Endothelial cell of umbilical vein (primary cell): ENCODE measurements around the gene MRPS27. TPM values are rescaled to one million over a fixed set of nuclear protein-coding genes. Genes with fewer than 3 reads are reported as not detected.
A peak's percentile ranks its signal among the peaks of the same experiment; 100 is the strongest.

ENCODE experiments used
- BruUV-seq: library from RNA; stranded (reverse); fragments of 400-500 nt; replicated peaks from 2 replicates; lab custom pipeline; 2021; lab: Mats Ljungman, UMichigan
- CTCF ChIA-PET: fragments of 300-600, 350-600 bp; sonication (Branson Sonifier 250); formaldehyde crosslinking; loops from one replicate; lab custom pipeline; 2021; ENCODE audit warnings: antibody characterized with exemption, inconsistent platforms; lab: Charles Lee
- POLR2A ChIA-PET: fragments of 300-600, 350-600 bp; sonication (Branson Sonifier 250); formaldehyde crosslinking; loops from one replicate; lab custom pipeline; 2021; ENCODE audit warnings: antibody characterized with exemption, inconsistent platforms; lab: Charles Lee
- DNase-seq: peaks from one replicate; pipeline ENCODE4 v3.0.0-alpha.2; 2011; ENCODE audit warnings: low read depth, low spot score
- FAIRE-seq: peaks from 2 replicates; lab custom pipeline; 2011; peaks lifted over from hg19 to GRCh38; lab: Jason Lieb, UNC
- H2AFZ ChIP-seq: 2 replicates; pipeline ENCODE4 v1.6.0; 2012; ENCODE audit warnings: low read depth, low read length, control low read depth, inconsistent platforms
- H3K27ac ChIP-seq: 2 replicates; pipeline ENCODE4 v1.5.1; 2011; ENCODE audit warnings: low read depth, mild to moderate bottlenecking, control low read depth, low read length, moderate library complexity; ENCODE audit not compliant: insufficient read depth
- H3K27me3 ChIP-seq, 2 experiments: 2 replicates each; pipeline versions ENCODE4 v1.6.0 to v1.6.1; 2011; ENCODE audit warnings: low read length in 2 of 2, mixed read lengths in 1 of 2; ENCODE audit not compliant: control insufficient read depth in 2 of 2, insufficient read depth in 2 of 2
- H3K36me3 ChIP-seq, 2 experiments: 2 replicates in 1 of 2; 3 replicates in 1 of 2; pipeline ENCODE4 v1.5.1; 2011; ENCODE audit warnings: low read length in 2 of 2, mild to moderate bottlenecking in 1 of 2, moderate library complexity in 1 of 2; ENCODE audit not compliant: control insufficient read depth in 2 of 2, insufficient read depth in 2 of 2; ENCODE audit errors: extremely low read depth in 1 of 2
- H3K4me1 ChIP-seq: 3 replicates; pipeline ENCODE4 v1.5.1; 2011; ENCODE audit warnings: mild to moderate bottlenecking, low read length; ENCODE audit not compliant: control insufficient read depth, insufficient read depth; ENCODE audit errors: extremely low read depth
- H3K4me2 ChIP-seq: 2 replicates; pipeline ENCODE4 v1.6.1; 2011; ENCODE audit warnings: low read length, control low read depth, mixed read lengths; ENCODE audit not compliant: insufficient read depth
- H3K4me3 ChIP-seq, 3 experiments: fragments of 200-600 bp in 1 of 3; sonication (generic), shearing (Covaris generic) in 1 of 3; replicated peaks in 1 of 3; 2 replicates each; pipeline ENCODE4 v1.5.1; 2011 to 2016; ENCODE audit warnings: control low read depth in 3 of 3, low read length in 3 of 3, mild to moderate bottlenecking in 2 of 3, inconsistent platforms in 1 of 3, low read depth in 1 of 3, moderate library complexity in 1 of 3; ENCODE audit not compliant: insufficient read depth in 1 of 3
- H3K79me2 ChIP-seq: 2 replicates; pipeline ENCODE4 v1.6.0; 2012; ENCODE audit warnings: low read length, inconsistent platforms; ENCODE audit not compliant: control insufficient read depth, insufficient read depth
- H3K9ac ChIP-seq: replicated peaks from 2 replicates; pipeline ENCODE3; 2011; ENCODE audit warnings: low read length, control low read depth; ENCODE audit not compliant: insufficient read depth; ENCODE audit errors: extremely low read depth
- H3K9me1 ChIP-seq: replicated peaks from 3 replicates; pipeline ENCODE4 v1.6.0; 2011; ENCODE audit warnings: mild to moderate bottlenecking, low read length; ENCODE audit not compliant: control insufficient read depth, insufficient read depth; ENCODE audit errors: extremely low read depth
- H3K9me3 ChIP-seq: replicated peaks from 2 replicates; pipeline ENCODE4 v1.5.1; 2012; ENCODE audit warnings: low read length, inconsistent platforms; ENCODE audit not compliant: control insufficient read depth, insufficient read depth
- H4K20me1 ChIP-seq: replicated peaks from 2 replicates; pipeline ENCODE3; 2011; ENCODE audit warnings: mild to moderate bottlenecking, low read length; ENCODE audit not compliant: control insufficient read depth, insufficient read depth; ENCODE audit errors: extremely low read depth
- CTCF ChIP-seq, 2 donors: IDR thresholded peaks; 1 replicate in 1 of 2; 2 replicates in 1 of 2; pipeline ENCODE4 v1.5.1; 2011; ENCODE audit warnings: low read length in 2 of 2, mild to moderate bottlenecking in 2 of 2, moderate library complexity in 2 of 2, control low read depth in 1 of 2, inconsistent platforms in 1 of 2, low read depth in 1 of 2; ENCODE audit not compliant: insufficient read depth in 1 of 2; ENCODE audit errors: extremely low read depth in 1 of 2
- GATA2 ChIP-seq: IDR thresholded peaks from 2 replicates; pipeline ENCODE4 v1.7.0; 2011; ENCODE audit warnings: low read depth, mild to moderate bottlenecking, moderate library complexity, mixed read lengths, low read length; ENCODE audit not compliant: insufficient read length, insufficient read depth
- JUN ChIP-seq: IDR thresholded peaks from 2 replicates; pipeline ENCODE4 v1.6.1; 2011; ENCODE audit warnings: borderline replicate concordance, low read depth; ENCODE audit not compliant: insufficient read length, insufficient read depth
- MYC ChIP-seq: IDR thresholded peaks from one replicate; pipeline ENCODE4 v1.6.1; 2011; ENCODE audit warnings: mild to moderate bottlenecking, low read depth, low read length
- POLR2A ChIP-seq: IDR thresholded peaks from 2 replicates; pipeline ENCODE4 v1.6.1; 2012; ENCODE audit warnings: low read depth, mild to moderate bottlenecking, control low read depth, low read length
- POLR2AphosphoS5 ChIP-seq: IDR thresholded peaks from 2 replicates; pipeline ENCODE4 v1.6.1; 2012; ENCODE audit warnings: low read depth, mild to moderate bottlenecking, control low read depth, low read length, moderate library complexity; ENCODE audit not compliant: insufficient read depth
- dilution Hi-C: fragments of 300-500 bp; cut with MboI; formaldehyde crosslinking; loops from one replicate; pipeline ENCODE4 v1.15.0; 2019; ENCODE audit warnings: low sequenced_read_pairs; ENCODE audit not compliant: extremely low pct_ligation_motif_present
- intact Hi-C: fragments of 100-400 bp; cut with micrococcal nuclease; formaldehyde crosslinking; loops from one replicate; pipeline ENCODE4 v1.10.0; 2022
- polyA plus RNA-seq, 4 experiments: library from polyadenylated mRNA; depleted of rRNA in 3 of 4; stranded (reverse) in 3 of 4; unstranded in 1 of 4; fragments of >200 nt; gene quantifications; 2 replicates each; pipeline versions ENCODE4 v1.2.1 to v1.2.3, GENCODE V29; 2011 to 2012; ENCODE audit warnings: missing spikeins in 1 of 4
- total RNA-seq: library from RNA; stranded (reverse); gene quantifications from 2 replicates; pipeline ENCODE4 v1.2.3, GENCODE V29; 2021
- TF ChIP-seq, protein P1 (sequence below): IDR thresholded peaks from 2 replicates; pipeline ENCODE4 v1.6.1; 2011; ENCODE audit not compliant: insufficient read depth, insufficient read length

Gene MRPS27
- total and polyA plus RNA-seq, 2 donors (not counting 3 experiments of a cell fraction or from before 2014, with no cell fraction given), result 56.0 to 67.1 TPM

DNA sequence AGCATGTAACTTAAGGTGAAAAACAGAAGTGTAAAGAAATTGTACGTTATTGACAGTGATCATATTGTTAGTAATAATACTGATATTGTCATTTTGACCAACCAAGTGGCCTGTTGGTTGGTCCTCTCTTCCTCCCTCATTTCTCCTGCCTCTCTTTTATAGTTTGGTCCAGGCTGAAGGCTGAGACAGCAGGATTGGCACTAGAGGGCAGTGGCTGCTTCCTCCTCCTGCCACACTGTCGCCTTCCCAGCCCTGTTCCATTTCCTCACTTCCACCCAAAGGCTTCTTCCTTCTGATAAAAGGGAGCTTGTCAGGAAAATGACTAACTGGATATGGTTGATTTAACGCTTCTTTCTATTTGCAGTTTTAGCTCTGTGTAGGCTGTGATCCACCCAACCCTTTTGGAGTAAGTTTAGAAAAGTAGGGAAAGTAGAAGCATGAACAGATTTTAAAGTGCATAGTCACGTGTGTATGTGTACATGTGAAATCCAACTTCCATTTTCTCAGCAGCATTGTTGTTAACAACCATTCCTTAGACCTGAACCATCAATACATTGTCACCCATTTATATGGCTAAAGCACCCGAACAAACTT is 35.8 kb upstream of the MRPS27 start:
- Histone ChIP-seq H3K27ac (no peak overlapping the region), H3K9ac (no peak overlapping the region), H3K9me3 (no peaks in the 10 kb centered on the region), H3K36me3 (no peaks in the 10 kb centered on the region), H3K9me1 (no peaks in the 10 kb centered on the region), H4K20me1 (no peaks in the 10 kb centered on the region), H2AFZ (peak overlapping the region; percentile 50), H3K27me3 (no peaks in the 10 kb centered on the region), H3K79me2 (no peaks in the 10 kb centered on the region), H3K4me1 (peaks cover 7% of the 10 kb centered on the region), H3K4me3 (no peak overlapping the region), H3K4me2 (peak overlapping the region; percentile 5)
- intact Hi-C loops (loop anchor here (1.0 kb wide), 1 partner anchor 168 kb away; no protein-coding TSS in a partner anchor), dilution Hi-C loops (no loop called here)
- ChIA-PET CTCF (interaction anchor here (0.6 to 2.4 kb wide), 36 partner anchors 8 to 573 kb away, joined by 3 to 33 read pairs (median 4); no protein-coding TSS in a partner anchor), POLR2A (no interaction called here)
- BruUV-seq, result no TSS peak
- FAIRE-seq, result peak; percentile 87
- DNase-seq, result peak; percentile 69
- TF ChIP-seq POLR2AphosphoS5 (no peak), GATA2 (no peak), JUN (no peak), POLR2A (no peak), MYC (no peak), CTCF (IDR thresholded peaks at IDR 0.05; ENCODE audit: extremely low read depth in 1 of 2, insufficient read depth in 1 of 2, low read depth in 1 of 2, low read length in 2 of 2) (peak; percentile 54 to 57)
- TF ChIP-seq, protein P1, sequence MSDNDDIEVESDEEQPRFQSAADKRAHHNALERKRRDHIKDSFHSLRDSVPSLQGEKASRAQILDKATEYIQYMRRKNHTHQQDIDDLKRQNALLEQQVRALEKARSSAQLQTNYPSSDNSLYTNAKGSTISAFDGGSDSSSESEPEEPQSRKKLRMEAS, result no peak
